GM18907 (cell line): Measurements from ENCODE around the gene KRTAP17-1.

Experiments
- ATAC-seq: cut with Tn5 transposase; IDR thresholded peaks from one replicate; pipeline ENCODE4 v1.9.1; 2021; ENCODE audit warnings: mild to moderate bottlenecking, moderate library complexity; ENCODE audit not compliant: unreplicated experiment

Gene KRTAP17-1

GRCh38 chr17:41333836-41334235 lies 18.3 kb upstream of the KRTAP17-1 start:
- ATAC-seq: no peak

DNA sequence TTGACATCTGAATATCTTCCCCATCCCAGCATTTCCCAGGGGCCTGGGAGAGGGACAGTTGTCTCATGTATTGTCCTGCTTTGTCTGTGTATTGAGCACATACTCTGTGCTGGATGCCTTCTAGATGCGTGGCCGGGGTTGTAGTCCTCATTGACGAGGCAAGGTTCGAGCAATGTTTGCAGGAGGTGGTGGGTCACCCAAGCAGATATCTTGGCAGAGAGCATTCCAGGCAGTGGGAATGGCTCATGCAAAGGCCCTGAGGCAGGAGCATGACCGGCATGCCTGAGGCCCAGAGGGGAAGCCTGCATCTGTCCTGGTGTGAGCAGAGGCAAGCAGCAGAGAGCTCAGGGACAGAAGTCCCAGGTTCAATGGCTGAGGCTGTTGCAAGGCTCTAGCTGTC lies 17.6 kb upstream of the KRTAP17-1 start:
- ATAC-seq: no peak

DNA sequence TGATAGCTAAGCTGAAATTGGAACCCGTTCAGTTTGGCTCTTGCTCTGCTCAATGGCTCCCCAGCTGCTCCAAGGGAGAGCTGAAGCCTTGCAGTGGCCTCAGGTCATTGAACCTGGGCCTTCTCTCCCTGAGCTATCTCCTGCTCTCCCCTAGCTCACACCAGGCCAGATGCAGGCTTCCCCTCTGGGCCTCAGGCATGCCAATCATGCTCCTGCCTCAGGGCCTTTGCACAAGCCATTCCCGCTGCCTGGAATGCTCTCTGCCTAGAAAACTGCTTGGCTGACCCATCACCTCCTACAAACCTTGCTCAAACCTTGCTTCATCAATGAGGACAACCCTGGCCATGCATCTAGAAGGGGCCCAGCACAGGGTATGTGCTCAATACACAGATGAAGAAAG lies 16.7 kb upstream of the KRTAP17-1 start:
- no peak for ATAC-seq

- ATAC-seq: no peak
Observed at GRCh38 chr17:41331606-41332005, 16.1 kb upstream of the KRTAP17-1 start.

- no peak for ATAC-seq
Observed at GRCh38 chr17:41329279-41329948, 13.9 kb upstream of the KRTAP17-1 start.

DNA sequence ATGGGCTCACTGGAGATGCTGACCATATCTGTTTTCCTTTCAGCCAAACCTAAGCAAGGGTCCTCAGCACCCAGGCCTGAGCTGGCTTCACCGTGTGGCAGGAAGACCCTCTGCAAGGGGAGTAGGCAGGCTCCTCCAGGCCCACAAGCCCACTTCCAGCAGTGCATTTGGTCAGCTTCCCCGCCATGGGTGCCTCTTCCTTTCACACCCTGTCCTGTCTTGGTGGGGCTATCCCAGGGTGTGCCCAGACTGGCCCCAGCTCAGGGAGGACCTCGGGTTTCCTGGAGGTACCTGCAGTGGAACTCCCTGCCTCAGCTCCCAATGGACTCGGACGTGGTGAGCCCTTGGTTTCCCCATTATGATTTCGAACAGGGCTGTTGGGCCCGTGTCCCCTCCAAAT lies 12.7 kb upstream of the KRTAP17-1 start:
- ATAC-seq: no peak

DNA sequence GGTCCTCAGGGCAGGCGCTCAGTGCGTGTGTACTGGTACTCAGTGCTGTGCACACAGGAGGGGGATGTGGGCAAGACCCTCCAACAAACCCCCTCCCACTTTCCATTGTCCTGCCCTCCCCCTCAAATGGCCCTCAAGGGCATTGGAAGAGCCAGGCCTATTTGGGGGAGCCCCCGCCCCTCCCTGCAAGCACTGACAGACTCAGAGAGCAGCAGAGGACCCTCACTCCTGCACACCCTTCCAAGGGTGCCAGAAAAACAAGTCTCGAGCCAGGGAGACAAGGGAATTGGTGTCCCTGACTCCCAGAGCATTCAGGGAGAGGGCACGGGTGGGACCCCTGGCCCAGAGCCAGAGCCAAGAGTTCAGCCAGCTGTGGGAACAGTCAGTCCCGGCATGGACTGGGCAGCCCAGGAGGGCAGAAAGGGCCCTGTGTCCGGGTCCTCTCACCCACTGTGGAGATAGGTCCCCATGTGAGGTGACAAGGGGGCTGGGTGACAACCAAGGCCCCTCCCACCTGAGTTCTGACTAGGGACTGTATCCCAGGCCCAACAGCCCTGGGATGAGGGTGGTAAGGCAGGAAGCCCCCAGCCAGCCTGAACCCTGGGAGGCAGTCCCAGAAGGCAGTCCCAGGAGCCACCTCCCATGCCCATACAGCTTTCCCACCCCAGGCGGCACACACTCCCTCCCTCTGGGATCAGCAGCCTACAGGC lies 12.1 kb upstream of the KRTAP17-1 start:
- ATAC-seq: no peak

GRCh38 chr17:41326173-41327145 lies 10.9 kb upstream of the KRTAP17-1 start:
- ATAC-seq: no peak

GRCh38 chr17:41325611-41326010 lies 10.1 kb upstream of the KRTAP17-1 start:
- ATAC-seq: no peak

- no peak for ATAC-seq
Observed at GRCh38 chr17:41325126-41325525, 9.6 kb upstream of the KRTAP17-1 start.

DNA sequence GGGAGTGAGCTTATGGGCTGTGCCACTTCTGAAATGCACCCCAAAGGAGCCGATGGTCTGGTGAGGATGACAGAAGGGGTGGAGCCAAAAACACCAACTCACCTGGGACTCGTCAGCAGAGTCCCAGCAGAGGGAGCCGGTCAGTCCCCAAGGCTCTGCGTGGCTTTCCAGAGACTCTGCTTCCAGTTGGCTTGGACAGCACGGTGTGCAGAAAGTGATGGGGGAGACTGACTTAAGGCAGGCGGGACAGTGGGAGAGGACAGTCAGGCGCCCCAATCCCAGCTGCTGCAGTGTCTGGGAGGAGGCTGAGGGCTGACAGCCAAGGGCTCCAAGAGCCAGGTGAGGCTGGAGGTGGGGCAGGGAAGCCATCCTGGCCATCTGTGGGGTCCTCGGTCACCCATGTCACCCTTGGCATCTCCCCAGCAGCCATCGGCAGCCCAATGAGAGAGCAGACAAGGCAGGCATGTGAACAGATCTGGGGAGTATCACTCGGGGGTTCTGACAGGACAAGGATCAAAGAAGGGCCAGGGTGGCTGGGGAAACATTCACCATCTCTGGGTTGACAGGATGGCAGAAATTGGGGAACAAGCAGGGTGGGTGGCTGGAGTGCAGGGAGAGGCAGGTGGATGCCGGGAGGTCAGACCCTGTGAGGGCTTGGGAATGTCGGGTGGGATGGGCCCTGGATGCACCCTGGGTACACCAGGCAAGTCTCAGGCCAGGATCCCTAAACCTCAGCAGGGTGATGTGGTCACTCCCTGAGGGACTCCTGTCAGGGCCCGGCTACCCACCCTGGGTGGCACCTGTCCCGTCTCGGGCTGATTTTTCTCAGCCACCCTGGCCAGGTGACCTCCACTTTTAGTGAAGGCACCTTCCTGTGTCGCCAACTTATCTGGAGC lies 8.9 kb upstream of the KRTAP17-1 start:
- ATAC-seq: no peak

- ATAC-seq: no peak
Observed at GRCh38 chr17:41322903-41323895, 7.7 kb upstream of the KRTAP17-1 start.

DNA sequence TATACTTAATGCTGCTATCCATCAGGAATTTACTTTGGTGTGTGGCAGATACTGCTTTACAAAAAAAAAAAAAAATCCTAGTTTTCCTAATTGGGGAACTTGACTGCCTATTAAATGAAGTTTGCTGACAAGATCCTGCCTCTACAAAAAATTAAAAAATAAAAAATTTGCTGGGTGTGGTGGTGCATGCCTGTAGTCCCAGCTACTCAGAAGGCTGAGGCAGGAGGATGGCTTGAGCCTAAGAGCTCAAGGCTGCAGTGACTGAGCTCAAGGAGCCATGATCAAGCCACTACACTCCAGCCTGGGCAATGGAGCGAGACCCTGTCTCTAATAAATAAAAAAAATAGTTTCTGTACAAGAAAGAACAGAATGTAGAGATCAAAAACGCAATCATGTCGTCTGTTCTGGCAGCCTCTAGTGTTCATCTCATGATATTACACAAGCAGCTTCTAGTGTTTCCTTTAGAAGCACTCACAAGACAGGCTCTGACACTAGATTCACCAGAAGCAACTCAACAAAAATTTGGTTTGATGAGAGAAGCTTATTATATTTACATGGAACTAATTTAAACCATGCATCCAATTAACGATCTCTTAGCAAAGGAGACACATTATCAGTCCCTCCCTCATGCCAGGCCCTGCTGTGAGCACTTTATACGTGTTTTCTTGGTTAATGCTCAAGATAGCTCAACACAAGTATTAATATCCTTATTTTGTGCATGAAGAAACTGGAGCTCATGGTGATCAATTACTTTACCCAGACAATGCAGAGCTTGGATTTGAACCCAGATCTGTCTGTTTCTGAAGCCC lies 6.8 kb upstream of the KRTAP17-1 start:
- ATAC-seq: no peak

GRCh38 chr17:41318231-41318630 lies 2.7 kb upstream of the KRTAP17-1 start:
- no peak for ATAC-seq

DNA sequence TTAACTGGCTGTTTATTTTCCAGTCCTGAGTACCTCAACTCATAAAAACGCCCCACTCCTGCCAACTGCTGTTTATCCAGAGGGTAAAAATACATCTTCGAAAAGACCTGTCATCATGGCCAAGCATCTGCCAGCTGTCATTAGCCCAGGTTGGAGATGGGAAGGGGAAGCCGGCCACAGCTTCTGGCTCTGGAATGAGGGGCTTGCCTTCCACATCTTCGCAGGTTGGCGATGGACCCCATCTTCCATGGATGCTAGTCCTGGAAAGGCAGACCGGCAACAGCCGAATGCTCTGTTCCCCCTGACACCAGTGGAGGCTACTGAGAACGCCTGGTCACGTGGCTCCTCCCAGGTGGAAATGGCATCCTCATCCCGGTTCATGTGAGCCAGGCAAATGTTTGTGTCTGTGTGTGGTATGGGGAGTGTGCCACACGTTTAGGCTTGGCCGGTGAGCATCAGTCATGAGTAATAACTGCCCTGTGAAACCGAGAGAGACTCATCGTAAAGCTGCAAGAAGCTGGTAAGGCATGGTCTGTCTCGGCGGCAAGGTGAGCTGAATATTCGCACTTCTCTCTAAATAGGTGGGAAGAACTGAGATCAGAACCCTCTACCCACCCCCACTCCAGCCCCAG lies 420 bp upstream of the KRTAP17-1 start:
- ATAC-seq: no peak

GRCh38 chr17:41311111-41311510 lies 4.4 kb downstream of the KRTAP17-1 start:
- ATAC-seq: no peak

DNA sequence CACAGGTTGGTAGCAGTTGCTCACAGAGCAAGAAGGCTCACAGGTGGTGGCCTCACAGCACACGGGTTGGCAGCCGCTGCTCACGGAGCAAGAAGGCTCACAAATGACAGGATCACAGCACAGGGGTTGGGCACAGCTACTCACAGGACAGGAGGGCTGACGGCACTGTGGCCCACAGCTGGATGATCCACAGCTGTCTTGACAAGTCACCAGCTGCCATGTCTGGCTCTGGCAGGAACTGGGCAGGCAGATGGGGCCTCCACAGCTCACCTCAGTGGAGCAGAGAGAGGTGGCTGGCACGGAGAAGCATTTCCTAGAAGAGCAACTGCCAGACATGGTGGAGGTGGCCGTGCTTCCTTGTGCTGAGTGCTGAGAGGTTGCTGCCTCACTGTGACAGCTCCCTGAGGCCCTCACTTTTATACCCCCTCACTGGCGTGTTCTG lies 6.6 kb downstream of the KRTAP17-1 start, which contains the start of gene KRTAP16-1:
KRTAP16-1 (minus strand) TSS at position 392 of the 442 bp plus-strand sequence; CDS start at position 336, 56 bp downstream.
- ATAC-seq: peak; percentile 42
